Tibial artery (tissue), 4 donors: Measurements from ENCODE around the gene GSK3B.

Experiments used
- DNase-seq, 2 donors: peaks; one replicate each; pipeline ENCODE4 v3.0.0-alpha.2; 2019
- H3K27ac ChIP-seq, 2 donors: fragments of 200-600 bp; sonication (generic) in 1 of 2; 1 replicate in 1 of 2; 2 replicates in 1 of 2; pipeline ENCODE4 v1.5.1; 2018 to 2019; ENCODE audit warnings: mild to moderate bottlenecking in 1 of 2
- H3K27me3 ChIP-seq, 2 donors: fragments of 200-600 bp; sonication (generic) in 1 of 2; one replicate each; pipeline versions ENCODE4 v1.5.1 to v1.6.0; 2016 to 2019
- H3K36me3 ChIP-seq, 3 donors: fragments of 200-600 bp; sonication (generic) in 2 of 3; one replicate each; pipeline ENCODE4 v1.5.1; 2016 to 2019; ENCODE audit warnings: mild to moderate bottlenecking in 2 of 3
- H3K4me1 ChIP-seq, 4 donors: fragments of 200-600 bp; sonication (generic) in 2 of 4; 1 replicate in 3 of 4; 2 replicates in 1 of 4; pipeline ENCODE4 v1.5.1; 2016 to 2019
- H3K4me3 ChIP-seq, 2 donors: fragments of 200-600 bp; sonication (generic) in 1 of 2; 1 replicate in 1 of 2; 2 replicates in 1 of 2; pipeline ENCODE4 v1.5.1; 2018 to 2019; ENCODE audit warnings: mild to moderate bottlenecking in 2 of 2
- H3K9me3 ChIP-seq, 3 donors: fragments of 200-600 bp; sonication (generic) in 1 of 3; one replicate each; pipeline ENCODE4 v1.5.1; 2016 to 2019
- intact Hi-C: fragments of 100-400 bp; cut with DNase I; formaldehyde crosslinking; loops from one replicate; pipeline ENCODE4 v1.15.0; 2023; ENCODE audit warnings: low total_unique reads
- TF ChIP-seq, protein P1 (sequence below), 2 experiments: fragments of 200-600 bp in 1 of 2; fragments of 450-650 bp in 1 of 2; IDR thresholded peaks; one replicate each; pipeline ENCODE4 v1.5.1; 2017 to 2019; ENCODE audit warnings: antibody characterized with exemption in 2 of 2, mild to moderate bottlenecking in 1 of 2, moderate library complexity in 1 of 2

GSK3B gene

DNA sequence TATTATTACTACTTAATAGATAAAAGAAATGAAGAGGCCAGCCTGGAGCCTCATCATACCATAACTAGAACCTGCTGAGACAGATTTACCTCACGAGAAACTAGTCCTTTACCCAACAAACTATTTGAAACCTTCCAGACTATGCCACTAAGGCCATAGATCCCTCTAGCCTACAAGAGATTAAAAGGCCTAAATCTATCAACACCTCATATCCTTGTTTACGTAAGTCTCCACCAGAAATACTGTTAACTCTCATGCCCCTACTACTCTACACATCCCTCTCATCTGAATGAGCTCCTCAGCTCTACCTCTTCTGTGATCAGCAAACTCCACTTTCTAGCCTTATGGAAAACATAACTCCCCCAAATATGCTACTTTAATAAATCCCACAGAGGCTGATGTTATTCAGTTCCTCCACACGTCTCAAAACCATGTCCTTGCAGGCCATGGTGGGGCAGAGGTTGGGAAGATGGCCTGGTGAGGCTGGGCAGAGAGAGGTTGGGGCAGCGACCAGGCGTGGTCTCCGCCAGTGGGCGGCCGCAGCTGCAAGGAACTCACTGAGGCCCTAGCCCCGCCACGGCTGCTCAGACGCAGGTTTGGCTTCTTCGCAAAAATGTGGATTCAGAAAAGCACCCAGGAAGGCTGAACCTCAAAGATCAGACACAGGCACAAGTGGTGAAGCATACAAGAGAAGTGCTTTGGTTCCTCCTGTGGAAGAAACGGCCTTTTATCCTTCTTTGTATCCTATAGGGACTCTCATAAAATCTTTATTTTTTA, 65.8 kb downstream of the GSK3B start:
- Histone ChIP-seq H3K27me3 (no peaks in the 10 kb centered on the region), H3K4me3 (no peak overlapping the region), H3K9me3 (no peaks in the 10 kb centered on the region), H3K27ac (no peak overlapping the region), H3K36me3 (no peaks in the 10 kb centered on the region), H3K4me1 (peaks cover 0 to 9% (median 0%) of the 10 kb centered on the region in 4 donors)
- intact Hi-C loops: no loop called here
- TF ChIP-seq, protein P1, sequence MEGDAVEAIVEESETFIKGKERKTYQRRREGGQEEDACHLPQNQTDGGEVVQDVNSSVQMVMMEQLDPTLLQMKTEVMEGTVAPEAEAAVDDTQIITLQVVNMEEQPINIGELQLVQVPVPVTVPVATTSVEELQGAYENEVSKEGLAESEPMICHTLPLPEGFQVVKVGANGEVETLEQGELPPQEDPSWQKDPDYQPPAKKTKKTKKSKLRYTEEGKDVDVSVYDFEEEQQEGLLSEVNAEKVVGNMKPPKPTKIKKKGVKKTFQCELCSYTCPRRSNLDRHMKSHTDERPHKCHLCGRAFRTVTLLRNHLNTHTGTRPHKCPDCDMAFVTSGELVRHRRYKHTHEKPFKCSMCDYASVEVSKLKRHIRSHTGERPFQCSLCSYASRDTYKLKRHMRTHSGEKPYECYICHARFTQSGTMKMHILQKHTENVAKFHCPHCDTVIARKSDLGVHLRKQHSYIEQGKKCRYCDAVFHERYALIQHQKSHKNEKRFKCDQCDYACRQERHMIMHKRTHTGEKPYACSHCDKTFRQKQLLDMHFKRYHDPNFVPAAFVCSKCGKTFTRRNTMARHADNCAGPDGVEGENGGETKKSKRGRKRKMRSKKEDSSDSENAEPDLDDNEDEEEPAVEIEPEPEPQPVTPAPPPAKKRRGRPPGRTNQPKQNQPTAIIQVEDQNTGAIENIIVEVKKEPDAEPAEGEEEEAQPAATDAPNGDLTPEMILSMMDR (IDR thresholded peaks at IDR 0.05): no peak
- no peak for DNase-seq

DNA sequence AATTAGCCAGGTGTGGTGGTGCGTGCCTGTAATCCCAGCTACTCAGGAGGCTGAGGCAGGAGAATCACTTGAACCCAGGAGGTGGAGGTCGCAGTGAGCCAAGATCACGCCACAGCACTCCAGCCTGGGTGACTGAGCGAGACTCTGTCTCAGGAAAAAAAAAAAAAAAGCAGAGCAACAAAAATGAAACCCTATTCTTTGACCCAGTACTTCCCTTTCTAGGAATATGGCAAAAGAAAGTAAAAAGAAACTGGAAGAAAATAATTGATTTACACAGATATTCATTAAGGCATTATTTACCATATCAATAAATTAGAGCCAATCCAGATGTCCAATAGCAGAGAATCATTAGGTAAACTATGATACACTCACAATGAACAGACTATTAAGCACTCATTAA, 67.0 kb downstream of the GSK3B start:
- TF ChIP-seq, protein P1 (IDR thresholded peaks at IDR 0.05): no peak

DNA sequence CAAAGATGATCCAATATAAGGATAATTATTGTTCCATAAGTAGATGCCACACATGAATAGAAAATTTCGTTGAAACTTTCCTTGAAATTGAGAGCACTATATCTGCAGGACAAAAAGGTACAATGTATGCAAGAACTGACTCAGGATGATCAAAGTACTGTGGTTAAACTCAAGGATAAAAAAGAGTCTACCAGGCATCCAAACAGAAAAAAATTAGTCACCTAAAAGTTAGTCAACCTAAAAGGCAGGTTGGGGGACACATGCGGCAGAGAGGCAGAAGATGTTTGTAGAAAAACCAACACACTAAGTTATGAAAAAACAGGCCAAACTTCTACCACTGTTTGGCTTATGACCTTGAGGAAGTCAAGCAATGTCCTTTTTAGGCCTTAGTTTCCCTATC, 68.7 kb downstream of the GSK3B start:
- no peak overlapping the region for H3K27ac ChIP-seq
- TF ChIP-seq, protein P1 (IDR thresholded peaks at IDR 0.05): no peak
- H3K9me3 ChIP-seq: no peaks in the 10 kb centered on the region
- no peaks in the 10 kb centered on the region for H3K27me3 ChIP-seq
- no peak overlapping the region for H3K4me3 ChIP-seq
- peaks cover 0 to 15% (median 7%) of the 10 kb centered on the region in 4 donors for H3K4me1 ChIP-seq
- no peaks in the 10 kb centered on the region for H3K36me3 ChIP-seq
- intact Hi-C loops: no loop called here
- no peak for DNase-seq

More for the DNA sequence above, 67.0 kb downstream of the GSK3B start:
- H3K36me3 ChIP-seq: no peaks in the 10 kb centered on the region
- no peak for DNase-seq
- H3K27me3 ChIP-seq: no peaks in the 10 kb centered on the region
- H3K4me1 ChIP-seq: peaks cover 0 to 9% (median 4%) of the 10 kb centered on the region in 4 donors
- H3K4me3 ChIP-seq: no peak overlapping the region
- intact Hi-C loops: no loop called here
- no peaks in the 10 kb centered on the region for H3K9me3 ChIP-seq
- H3K27ac ChIP-seq: no peak overlapping the region

DNA sequence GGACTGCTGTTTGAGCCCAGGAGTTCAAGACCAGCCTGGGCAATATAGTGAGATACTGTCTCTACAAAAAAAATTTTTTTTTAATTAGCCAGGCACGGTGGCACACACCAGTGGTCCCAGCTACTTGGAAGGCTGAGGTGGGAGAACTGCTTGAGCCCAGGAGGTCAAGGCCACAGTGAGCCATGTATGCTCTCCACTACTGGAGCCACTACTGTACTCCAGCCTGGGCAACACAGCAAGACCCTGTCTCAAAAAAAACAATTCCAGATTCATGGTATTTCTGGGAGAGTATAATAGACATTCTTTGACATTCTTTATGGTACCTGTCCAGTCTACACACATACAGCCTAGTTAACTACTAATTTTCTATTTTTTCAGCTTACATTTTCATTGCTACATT, 70.1 kb downstream of the GSK3B start:
- Histone ChIP-seq H3K27ac (no peak overlapping the region), H3K27me3 (no peaks in the 10 kb centered on the region), H3K36me3 (no peaks in the 10 kb centered on the region), H3K9me3 (no peaks in the 10 kb centered on the region), H3K4me1 (peaks cover 0 to 16% (median 7%) of the 10 kb centered on the region in 4 donors), H3K4me3 (no peak overlapping the region)
- TF ChIP-seq, protein P1 (IDR thresholded peaks at IDR 0.05): no peak
- intact Hi-C loops: no loop called here
- no peak for DNase-seq

DNA sequence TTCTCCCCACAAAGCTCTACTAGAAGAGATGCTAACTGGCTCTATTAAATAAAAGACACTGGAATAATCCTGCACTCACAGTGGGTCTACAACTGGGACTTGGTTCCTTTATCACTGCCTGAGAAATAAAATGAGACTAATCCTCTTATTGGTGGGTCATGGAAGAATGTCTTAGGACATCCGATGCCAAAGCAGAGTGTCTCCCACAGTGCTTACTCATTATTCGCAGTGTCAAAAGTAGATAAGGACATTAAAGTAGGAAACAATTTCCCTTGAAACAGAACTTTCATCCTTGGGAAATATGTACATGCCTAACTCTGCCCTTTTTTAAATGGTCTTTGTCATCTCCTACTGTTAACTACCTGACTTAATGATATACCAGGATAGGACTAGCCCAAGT, 71.5 kb downstream of the GSK3B start:
- no peaks in the 10 kb centered on the region for H3K27me3 ChIP-seq
- no peak for DNase-seq
- no peak overlapping the region for H3K27ac ChIP-seq
- H3K36me3 ChIP-seq: no peaks in the 10 kb centered on the region
- intact Hi-C loops: no loop called here
- peaks cover 0 to 23% (median 7%) of the 10 kb centered on the region in 4 donors for H3K4me1 ChIP-seq
- TF ChIP-seq, protein P1 (IDR thresholded peaks at IDR 0.05): no peak
- no peak overlapping the region for H3K4me3 ChIP-seq
- H3K9me3 ChIP-seq: no peaks in the 10 kb centered on the region
